BJ (cell line): ENCODE results near the gene VDR. TPM values are rescaled to one million over a fixed set of nuclear protein-coding genes. Genes with fewer than 3 reads are reported as not detected.

Source experiments
- CTCF ChIA-PET: fragments of 350-600 bp; formaldehyde crosslinking; extraction: SDS; loops from one replicate; lab custom pipeline; 2021; ENCODE audit warnings: antibody characterized with exemption, inconsistent platforms; lab: Yijun Ruan, JAX
- POLR2A ChIA-PET: fragments of 300-600 bp; sonication (Branson Sonifier 250); formaldehyde crosslinking; extraction: SDS; loops from one replicate; lab custom pipeline; 2021; ENCODE audit warnings: antibody characterized with exemption; lab: Charles Lee
- DNase-seq: peaks from one replicate; pipeline ENCODE4 v3.0.0-alpha.2; 2011; ENCODE audit warnings: low read depth
- H3K27me3 ChIP-seq: 2 replicates; pipeline ENCODE4 v1.6.0; 2011; ENCODE audit warnings: low read length; ENCODE audit not compliant: control insufficient read depth, insufficient read depth
- H3K36me3 ChIP-seq: 2 replicates; pipeline ENCODE4 v1.5.1; 2011; ENCODE audit warnings: low read length; ENCODE audit not compliant: control insufficient read depth, insufficient read depth
- H3K4me3 ChIP-seq: 2 replicates; pipeline ENCODE4 v1.5.1; 2011; ENCODE audit warnings: low read depth, mild to moderate bottlenecking, control low read depth, low read length
- CTCF ChIP-seq: IDR thresholded peaks from 2 replicates; pipeline ENCODE4 v1.5.1; 2011; ENCODE audit warnings: low read depth, mild to moderate bottlenecking, control low read depth, inconsistent platforms, low read length, moderate library complexity; ENCODE audit not compliant: insufficient read depth
- polyA plus RNA-seq: library from polyadenylated mRNA; depleted of rRNA; stranded (reverse); fragments of >200 nt; gene quantifications from 2 replicates; pipeline ENCODE4 v1.2.3, GENCODE V29; 2011

The VDR gene
- polyA plus RNA-seq, 1 experiment, result 40.5 TPM

- ChIA-PET POLR2A (no interaction called here), CTCF (interaction anchor here (0.6 kb wide), 1 partner anchor 302 kb away, joined by 3 read pairs; no protein-coding TSS in a partner anchor)
- Histone ChIP-seq H3K27me3 (no peaks in the 10 kb centered on the region), H3K4me3 (no peak overlapping the region), H3K36me3 (peaks cover 2% of the 10 kb centered on the region)
- TF ChIP-seq CTCF, result no peak
- no peak for DNase-seq
These were observed 8.8 kb downstream of the VDR start for GRCh38 chr12:47896022-47896421.

DNA sequence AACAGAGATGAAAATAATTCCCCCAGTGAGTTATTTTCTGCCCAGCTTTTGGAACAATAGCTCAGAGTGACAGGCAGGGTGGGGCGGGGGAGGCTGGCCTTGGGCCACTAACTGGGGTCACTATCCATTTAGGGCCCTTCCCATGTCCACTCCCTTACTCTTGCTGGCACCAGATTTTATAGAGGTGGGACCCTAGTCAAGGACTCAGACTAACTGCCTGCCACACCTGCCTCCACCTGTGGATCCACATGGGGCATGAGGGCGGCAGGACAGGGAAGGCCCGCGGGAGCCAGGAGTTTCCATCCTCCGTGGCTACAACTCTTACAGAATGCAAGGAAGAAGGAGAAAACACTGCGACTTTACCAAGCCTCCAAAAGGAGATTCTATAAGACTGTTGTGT, 10.1 kb downstream of the VDR start:
- Histone ChIP-seq H3K4me3 (no peak overlapping the region), H3K36me3 (peaks cover 2% of the 10 kb centered on the region), H3K27me3 (no peaks in the 10 kb centered on the region)
- TF ChIP-seq CTCF, result no peak
- CTCF ChIA-PET, result interaction anchor here (0.9 to 2.2 kb wide), 4 partner anchors 20 to 69 kb away, joined by 3 to 6 read pairs (median 4); partner anchors contain the start of gene TMEM106C
- no peak for DNase-seq
- POLR2A ChIA-PET, result no interaction called here

DNA sequence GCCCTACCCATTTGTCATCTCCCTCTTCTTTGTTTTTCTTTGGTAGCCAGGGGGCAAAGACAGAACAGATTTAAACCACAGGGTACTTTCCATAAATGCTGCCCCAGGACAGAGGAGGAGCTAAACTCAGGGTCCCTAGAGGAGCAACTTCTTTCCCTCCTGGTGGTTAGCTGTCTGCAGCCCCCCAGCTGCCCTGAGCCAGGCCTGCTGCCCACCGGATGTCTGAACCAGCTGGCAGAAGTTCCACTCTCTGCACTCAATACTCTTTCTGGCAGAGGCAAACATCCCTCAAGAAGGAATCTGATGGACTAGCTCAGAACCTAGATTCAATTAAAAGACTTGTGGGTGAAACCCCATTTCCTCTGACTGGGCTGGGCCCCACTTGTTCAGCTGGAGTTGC, 10.7 kb downstream of the VDR start:
- TF ChIP-seq CTCF, result no peak
- Histone ChIP-seq H3K4me3 (no peak overlapping the region), H3K36me3 (peaks cover 1% of the 10 kb centered on the region), H3K27me3 (no peaks in the 10 kb centered on the region)
- DNase-seq, result no peak
- ChIA-PET CTCF (interaction anchor here (0.9 to 2.2 kb wide), 6 partner anchors 9 to 69 kb away, joined by 3 to 6 read pairs (median 4); partner anchors contain the start of genes TMEM106C and VDR), POLR2A (no interaction called here)

- H3K27me3 ChIP-seq, result no peaks in the 10 kb centered on the region
- CTCF ChIA-PET, result interaction anchor here (1.2 to 2.2 kb wide), 3 partner anchors 10 to 18 kb away, joined by 3 to 5 read pairs (median 4); partner anchors contain the start of gene VDR
- no peak for DNase-seq
- H3K36me3 ChIP-seq, result no peaks in the 10 kb centered on the region; the same call in none of the 2 replicates
- POLR2A ChIA-PET, result interaction anchor here (1.3 kb wide), 1 partner anchor 10 kb away, joined by 4 read pairs; no protein-coding TSS in a partner anchor
- no peak for TF ChIP-seq CTCF
- H3K4me3 ChIP-seq, result no peak overlapping the region
These were observed 12.0 kb downstream of the VDR start for GRCh38 chr12:47892819-47893218.

DNA sequence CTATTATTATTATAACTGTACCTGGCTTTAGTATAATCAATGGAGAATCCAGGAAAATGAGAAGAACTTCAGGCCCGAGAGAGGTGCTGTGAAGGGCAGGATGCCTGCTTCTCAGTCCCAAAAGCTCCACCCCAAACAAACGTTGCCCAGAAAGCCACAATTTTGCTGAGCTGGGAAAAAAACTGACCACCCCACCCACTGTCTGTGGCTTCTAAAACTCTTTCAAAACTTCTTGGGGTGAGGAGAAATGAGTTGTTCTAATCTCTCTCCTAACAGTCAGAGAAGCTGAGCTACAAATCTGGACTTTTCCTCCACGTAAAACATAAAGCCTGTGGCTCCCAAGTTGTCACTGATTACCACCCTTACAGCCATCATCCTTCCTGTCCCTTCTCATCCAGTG, 13.4 kb downstream of the VDR start:
- DNase-seq, result no peak
- Histone ChIP-seq H3K27me3 (no peaks in the 10 kb centered on the region), H3K4me3 (no peak overlapping the region), H3K36me3 (no peaks in the 10 kb centered on the region; the same call in none of the 2 replicates)
- ChIA-PET CTCF (interaction anchor here (1.2 to 3.3 kb wide), 3 partner anchors 14 to 149 kb away, joined by 3 to 15 read pairs (median 5); partner anchors contain the start of gene VDR), POLR2A (interaction anchor here (0.6 kb wide), 1 partner anchor 422 kb away, joined by 4 read pairs; no protein-coding TSS in a partner anchor)
- TF ChIP-seq CTCF, result no peak
